Retina (tissue), 1 donor: ENCODE results near the gene HTR3D.
A peak's percentile ranks its signal among the peaks of the same experiment; 100 is the strongest.
"Not testable (repeated sequence)": the region's sequence is repeated elsewhere in the genome, so short reads cannot be mapped to it uniquely, and the experiment has no call there.

Experiments used
- DNase-seq: peaks from one replicate; pipeline ENCODE4 v3.0.0-alpha.2; 2016

Gene HTR3D

GRCh38 chr3:184016811-184017671 lies 14.5 kb upstream of the HTR3D start:
- DNase-seq: peak; percentile 95

- DNase-seq: peak; percentile 98
Measured at GRCh38 chr3:184017672-184018423, 13.7 kb upstream of the HTR3D start, which contains the start of gene ABCC5. Gene ABCC5, minus strand, starts transcription at chr3:184017884. Its CDS starts 3,492 bp downstream, at chr3:184014392.

GRCh38 chr3:184018424-184018973 lies 13.0 kb upstream of the HTR3D start:
- no peak for DNase-seq

DNA sequence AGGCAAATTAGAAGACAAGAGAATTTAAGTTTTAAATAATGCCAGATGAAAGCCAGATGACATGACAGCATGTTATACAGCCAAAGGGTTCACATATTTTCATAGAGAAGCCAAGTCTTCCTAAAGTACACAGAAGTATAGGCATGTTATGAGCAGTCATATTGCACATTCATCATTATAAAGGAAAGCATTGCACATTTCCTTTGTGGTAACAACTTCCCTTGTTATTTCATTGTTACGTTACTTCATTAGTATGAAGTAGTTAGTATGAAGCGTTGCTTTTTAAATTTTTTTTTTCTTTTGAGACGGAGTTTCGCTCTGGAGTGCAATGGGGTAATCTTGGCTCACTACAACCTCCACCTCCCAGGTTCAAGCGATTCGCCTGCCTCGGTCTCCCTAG lies 9.2 kb upstream of the HTR3D start:
- no peak for DNase-seq

GRCh38 chr3:184025256-184025655 lies 6.3 kb upstream of the HTR3D start:
- not testable (repeated sequence) for DNase-seq

DNA sequence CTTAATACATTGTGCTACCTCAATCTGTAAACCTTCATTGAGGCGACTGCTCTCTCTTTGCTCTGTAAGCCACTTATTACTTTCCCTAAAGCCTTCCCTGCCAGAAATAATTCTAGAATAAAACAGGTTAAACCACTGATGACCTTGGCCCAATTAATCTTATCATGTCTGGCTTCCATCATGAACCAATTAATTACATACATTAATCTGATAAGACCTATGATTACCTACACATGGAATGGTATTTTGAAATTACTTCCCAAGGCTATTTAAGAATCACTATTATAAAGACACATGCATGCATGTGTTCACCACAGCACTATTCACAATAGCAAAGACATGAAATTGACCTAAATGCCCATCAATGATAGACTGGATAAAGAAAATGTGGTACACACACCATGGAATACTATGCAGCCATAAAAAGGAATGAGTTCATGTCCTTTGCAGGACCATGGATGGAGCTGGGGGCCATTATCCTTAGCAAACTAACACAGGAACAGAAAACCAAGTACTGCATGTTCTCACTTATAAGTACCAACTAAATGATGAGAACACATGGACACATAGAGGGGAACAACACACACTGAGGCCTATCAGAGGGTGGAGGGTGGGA lies 3.2 kb upstream of the HTR3D start:
- DNase-seq: not testable (repeated sequence)

GRCh38 chr3:184029443-184029842 lies 2.1 kb upstream of the HTR3D start:
- DNase-seq: no peak

DNA sequence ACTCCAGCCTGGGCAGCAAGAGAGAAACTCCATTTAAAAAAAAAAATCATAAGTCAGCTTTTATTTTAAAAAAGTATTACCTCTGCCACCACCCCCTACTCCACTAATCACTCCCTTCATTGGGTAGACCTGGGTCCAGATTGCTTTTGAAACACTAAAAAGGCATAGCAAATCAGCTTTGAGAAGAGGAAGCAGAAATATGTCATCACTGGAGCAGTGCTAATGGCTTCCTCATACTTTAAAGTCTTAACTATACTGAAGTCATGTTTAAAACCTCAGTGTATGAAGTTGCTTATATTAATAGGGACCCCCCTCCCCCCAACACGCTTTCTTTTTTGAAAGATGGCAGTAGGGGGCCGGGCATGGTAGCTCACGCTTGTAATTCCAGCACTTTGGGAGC lies 1.0 kb upstream of the HTR3D start:
- no peak for DNase-seq

GRCh38 chr3:184037816-184038215 lies 6.3 kb downstream of the HTR3D start:
- no peak for DNase-seq

DNA sequence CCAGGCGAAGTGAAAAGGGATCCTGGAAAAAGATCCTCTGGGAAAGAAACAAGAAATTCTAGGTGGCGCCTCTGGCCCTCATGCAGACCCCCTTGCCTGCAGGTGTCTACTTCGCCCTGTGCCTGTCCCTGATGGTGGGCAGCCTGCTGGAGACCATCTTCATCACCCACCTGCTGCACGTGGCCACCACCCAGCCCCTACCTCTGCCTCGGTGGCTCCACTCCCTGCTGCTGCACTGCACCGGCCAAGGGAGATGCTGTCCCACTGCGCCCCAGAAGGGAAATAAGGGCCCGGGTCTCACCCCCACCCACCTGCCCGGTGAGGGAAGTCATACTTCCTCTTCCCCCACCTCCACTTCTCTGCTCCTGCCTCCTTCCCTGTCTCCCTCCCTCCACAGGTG lies 6.8 kb downstream of the HTR3D start:
- not testable (repeated sequence) for DNase-seq

- DNase-seq: no peak
Measured at GRCh38 chr3:184039414-184039813, 7.9 kb downstream of the HTR3D start.

DNA sequence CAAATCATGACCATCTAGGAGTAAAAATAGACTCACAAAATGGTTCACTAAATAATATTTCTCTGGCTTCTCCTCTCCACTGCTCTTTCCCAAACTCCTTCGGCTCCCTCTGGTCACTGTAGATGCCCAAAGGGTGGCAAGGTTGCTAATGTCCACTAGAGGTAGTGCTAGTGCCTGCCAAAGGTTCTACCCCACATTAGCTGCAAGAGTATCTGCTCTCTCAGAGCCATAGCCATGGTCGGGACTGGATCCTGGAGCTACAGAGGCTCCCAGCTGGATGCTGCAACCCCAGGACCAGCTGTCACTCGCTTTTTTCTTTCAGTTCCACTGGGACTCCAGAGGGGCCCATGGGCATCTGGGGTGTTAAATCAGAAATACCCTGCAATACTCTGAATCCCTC lies 8.5 kb downstream of the HTR3D start:
- DNase-seq: no peak

GRCh38 chr3:184042617-184043016 lies 11.1 kb downstream of the HTR3D start:
- no peak for DNase-seq

DNA sequence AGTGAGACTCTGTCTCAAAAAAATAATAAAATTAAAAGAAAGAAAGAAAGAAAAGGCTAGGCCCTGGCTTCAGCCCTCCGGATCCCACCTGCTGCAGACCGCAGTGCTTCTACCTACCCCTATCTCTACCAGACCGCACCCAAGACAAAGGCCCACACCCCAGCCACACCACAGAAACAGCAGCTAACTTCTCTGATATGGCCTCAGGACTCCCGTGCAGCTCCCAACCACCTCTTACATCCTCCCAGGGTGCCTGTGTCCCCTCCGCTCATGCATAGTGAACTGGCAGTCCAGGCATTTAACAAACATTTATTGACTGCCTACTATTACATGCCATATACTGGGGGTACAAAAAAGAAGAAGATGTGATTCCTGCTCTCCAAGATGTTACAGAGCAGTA lies 14.5 kb downstream of the HTR3D start:
- DNase-seq: no peak

GRCh38 chr3:184050217-184050847 lies 18.8 kb downstream of the HTR3D start:
- DNase-seq: no peak

DNA sequence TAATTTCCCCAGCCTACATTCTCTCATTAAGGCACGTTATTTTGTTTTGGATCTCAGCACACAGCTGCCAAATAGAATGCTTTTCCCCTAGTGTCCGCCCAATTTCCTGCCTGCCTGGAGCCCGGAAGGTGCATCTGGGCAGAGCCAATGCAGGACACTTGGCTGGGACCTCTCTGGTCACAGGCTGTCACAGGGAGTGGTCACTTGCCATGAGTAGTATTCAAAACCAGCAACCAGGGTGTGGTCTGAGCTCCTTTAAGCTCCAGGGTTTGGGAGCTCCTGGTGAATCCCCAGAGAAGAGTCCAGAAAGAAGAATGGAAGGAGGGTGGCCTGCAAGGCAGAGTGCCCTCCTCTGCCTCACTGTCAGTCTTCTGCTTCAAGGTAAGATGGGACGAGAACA lies 21.2 kb downstream of the HTR3D start, which contains the start of gene HTR3C:
TSS of gene HTR3C (plus strand) at position 281 of the 400 bp plus-strand sequence. CDS start at position 315, 34 bp downstream.
- no peak for DNase-seq

- no peak for DNase-seq
Measured at GRCh38 chr3:184058029-184058428, 26.5 kb downstream of the HTR3D start.

DNA sequence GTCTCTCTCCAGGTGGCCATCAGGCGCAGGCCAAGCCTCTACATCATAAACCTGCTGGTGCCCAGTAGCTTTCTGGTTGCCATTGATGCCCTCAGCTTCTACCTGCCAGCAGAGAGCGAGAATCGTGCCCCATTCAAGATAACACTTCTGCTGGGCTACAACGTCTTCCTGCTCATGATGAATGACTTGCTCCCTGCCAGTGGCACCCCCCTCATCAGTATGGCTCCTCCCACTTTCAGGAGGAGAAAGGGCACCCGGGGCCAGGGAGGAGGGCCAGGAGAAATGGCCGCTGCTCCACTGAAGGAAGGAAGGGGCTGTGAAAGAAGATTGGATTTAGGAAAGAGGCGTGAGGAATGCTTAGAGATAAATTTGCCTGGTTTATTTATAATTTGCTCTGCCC lies 27.9 kb downstream of the HTR3D start:
- DNase-seq: no peak

DNA sequence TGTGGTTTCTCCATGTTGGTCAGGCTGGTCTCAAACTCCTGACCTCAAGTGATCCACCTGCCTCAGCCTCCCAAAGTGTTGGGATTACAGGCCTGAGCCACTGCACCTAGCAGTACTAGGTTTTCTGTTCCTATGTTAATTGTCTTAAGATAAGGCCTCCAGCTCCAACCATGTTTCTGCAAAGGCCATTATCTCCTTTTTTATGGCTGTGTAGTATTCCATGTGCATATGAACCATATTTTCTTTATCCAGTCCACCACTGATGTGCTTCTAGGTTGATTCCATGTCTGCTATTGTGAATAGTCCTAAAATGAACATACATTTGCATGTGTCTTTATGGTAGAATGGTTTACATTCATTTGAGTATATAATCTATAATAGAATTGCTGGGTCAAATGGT lies 31.1 kb downstream of the HTR3D start:
- no peak for DNase-seq

- no peak for DNase-seq
Measured at GRCh38 chr3:184066211-184066610, 34.7 kb downstream of the HTR3D start.

DNA sequence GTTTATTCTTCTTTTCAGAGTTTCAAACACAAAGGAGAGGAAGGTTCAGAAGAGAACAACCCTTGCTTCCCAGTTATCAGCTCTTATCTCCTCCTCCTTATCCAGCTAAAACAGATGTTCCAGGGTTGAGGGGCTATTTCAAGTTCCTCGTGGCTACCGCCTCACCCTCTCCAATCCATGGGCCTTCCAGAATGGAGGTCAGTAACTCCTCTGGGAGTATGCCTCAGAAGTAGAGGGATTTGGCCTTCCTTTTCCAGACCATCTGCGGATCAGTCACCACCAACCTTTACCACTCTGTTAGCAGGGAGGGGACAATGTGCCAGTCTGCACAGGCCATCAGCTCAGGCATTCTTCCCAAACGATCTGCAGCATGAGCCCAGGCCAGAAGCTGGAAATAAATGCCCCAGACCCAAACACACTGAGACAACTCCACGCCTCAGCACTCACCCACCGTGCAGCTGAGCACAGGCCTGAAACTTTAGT lies 36.1 kb downstream of the HTR3D start:
- DNase-seq: no peak

DNA sequence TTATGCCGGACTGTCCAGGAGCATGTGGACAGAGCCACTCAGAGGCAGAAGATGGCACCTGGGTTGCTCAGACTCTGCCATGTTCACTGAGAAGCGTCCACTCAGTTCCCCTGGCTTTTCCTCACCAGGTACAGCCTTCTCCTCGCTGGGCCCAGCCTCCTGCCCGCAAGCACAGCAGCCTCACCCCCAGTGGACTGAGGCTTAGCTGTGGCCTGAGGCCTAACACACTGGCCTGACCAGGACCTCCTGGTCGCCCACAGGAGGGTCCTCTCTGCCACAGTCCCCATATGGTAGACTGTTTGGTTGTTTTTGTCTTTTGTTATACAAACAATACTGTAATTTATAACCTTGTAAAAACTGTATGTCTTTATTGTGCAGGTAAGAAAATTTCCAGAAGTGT lies 36.8 kb downstream of the HTR3D start:
- no peak for DNase-seq
